Measurements from ENCODE around the gene ZNF648.
A peak's percentile ranks its signal among the peaks of the same experiment; 100 is the strongest.
"Not testable (repeated sequence)": the region's sequence is repeated elsewhere in the genome, so short reads cannot be mapped to it uniquely, and the experiment has no call there.

The ZNF648 gene

DNA sequence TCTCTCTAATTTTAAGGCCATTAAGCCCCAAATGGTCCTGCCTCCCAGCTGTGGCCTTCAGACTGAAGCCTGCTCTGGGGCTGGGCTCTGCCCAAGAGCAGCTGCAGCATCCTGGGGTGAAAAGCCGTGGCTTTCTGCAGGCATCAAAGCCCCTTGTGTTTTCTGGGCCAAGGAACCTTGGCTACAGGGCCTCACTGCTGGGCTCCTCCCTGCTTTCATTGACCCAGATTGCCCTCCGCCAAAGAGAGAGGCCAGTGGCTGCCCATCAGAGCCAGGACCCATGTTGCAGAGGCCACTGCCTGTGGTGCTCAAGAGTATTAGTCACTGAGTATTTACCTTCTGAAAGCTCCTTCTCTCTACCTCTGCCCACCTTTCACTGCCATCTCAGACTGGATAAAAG lies 1.6 kb downstream of the ZNF648 start:
- no peaks in the 10 kb centered on the region for H3K36me3 Mint-ChIP-seq (ENCODE audit: low read depth)
- ATAC-seq (no peak), DNase-seq (no peak)
- H3K4me3 Mint-ChIP-seq, result no peak overlapping the region
- H3K4me1 Mint-ChIP-seq, result no peaks in the 10 kb centered on the region
- H3K9me3 Mint-ChIP-seq, result no peaks in the 10 kb centered on the region
- peaks cover 52% of the 10 kb centered on the region for H3K27me3 Mint-ChIP-seq
- no peak overlapping the region for H3K27ac Mint-ChIP-seq

DNA sequence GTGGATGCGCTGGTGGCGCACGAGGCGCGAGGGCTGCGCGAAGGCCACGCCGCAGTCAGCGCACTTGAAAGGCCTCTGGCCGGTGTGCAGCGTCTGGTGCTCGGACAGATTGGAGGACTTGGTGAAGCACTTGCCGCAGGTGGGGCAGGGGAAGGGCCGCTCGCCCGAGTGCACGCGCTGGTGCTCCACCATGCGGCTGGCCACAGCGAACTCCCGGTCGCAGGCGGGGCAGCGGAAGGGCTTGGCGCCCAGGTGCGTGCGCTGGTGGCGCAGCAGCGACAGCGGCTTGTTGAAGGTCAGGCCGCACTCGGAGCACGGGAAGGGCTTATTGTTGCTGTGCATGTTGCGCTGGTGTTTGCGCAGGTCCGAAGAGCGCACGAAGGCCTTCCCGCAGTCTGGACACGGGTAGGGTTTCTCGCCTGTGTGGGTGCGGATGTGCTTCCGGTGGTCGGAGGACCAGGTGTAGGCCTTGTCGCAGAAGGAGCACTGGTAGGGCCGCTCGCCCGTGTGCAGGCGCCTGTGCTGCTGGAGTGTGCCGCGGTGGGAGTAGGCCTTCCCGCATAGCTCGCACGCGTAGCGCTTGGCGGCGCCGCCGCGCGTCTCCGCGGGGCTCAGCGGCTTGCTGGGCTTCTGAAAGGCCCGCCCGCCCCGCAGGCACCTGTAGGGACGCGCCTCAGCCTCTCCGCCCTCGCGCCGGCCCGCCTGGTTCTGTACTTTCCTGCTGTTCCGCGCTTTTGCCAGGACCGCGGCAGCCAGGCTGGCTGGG lies 4.7 kb downstream of the ZNF648 start:
- Mint-ChIP-seq H3K27ac (no peak overlapping the region), H3K4me3 (no peak overlapping the region), H3K4me1 (no peaks in the 10 kb centered on the region), H3K36me3 (ENCODE audit: low read depth) (no peaks in the 10 kb centered on the region), H3K27me3 (peaks cover 37% of the 10 kb centered on the region), H3K9me3 (no peaks in the 10 kb centered on the region)
- DNase-seq (no peak), ATAC-seq (no peak)

DNA sequence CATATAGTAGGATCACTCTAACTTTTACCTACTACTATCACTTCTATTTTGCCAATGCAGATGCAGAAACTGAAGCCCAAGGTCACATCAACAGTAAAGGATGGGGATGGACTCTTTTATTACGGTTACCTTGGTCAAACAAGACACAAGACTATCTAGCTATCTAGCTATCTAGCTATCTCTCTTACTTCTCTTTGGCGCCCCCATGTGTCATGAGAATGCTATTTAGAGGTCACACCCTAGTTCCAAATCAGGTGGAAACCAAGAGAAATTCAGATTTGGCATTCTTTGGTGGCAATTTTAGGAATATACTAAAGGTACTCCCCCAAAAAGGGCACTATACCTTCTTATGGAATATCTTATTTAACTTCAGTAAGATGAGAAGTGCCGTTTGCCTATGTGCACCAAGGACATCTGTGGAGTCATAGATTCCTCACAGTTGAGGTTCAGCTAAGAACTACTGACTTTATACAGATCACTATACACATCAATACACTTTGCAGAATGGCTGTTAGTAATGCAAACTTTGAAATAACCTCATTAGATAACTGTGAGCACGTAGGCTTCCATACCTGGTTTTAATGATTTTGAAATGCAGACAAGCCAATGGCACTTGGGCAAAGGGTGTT lies 6.7 kb downstream of the ZNF648 start:
- Mint-ChIP-seq H3K4me1 (no peaks in the 10 kb centered on the region), H3K27me3 (peaks cover 32% of the 10 kb centered on the region), H3K9me3 (no peaks in the 10 kb centered on the region), H3K36me3 (ENCODE audit: low read depth) (no peaks in the 10 kb centered on the region), H3K27ac (no peak overlapping the region), H3K4me3 (no peak overlapping the region)
- ATAC-seq (peak; percentile 47), DNase-seq (peak; percentile 66)

- H3K4me3 Mint-ChIP-seq, result no peak overlapping the region
- peaks cover 16% of the 10 kb centered on the region for H3K27me3 Mint-ChIP-seq
- H3K27ac Mint-ChIP-seq, result no peak overlapping the region
- no peak for DNase-seq
- ATAC-seq, result no peak
- H3K36me3 Mint-ChIP-seq (ENCODE audit: low read depth), result no peaks in the 10 kb centered on the region
- H3K9me3 Mint-ChIP-seq, result no peaks in the 10 kb centered on the region
- H3K4me1 Mint-ChIP-seq, result no peaks in the 10 kb centered on the region
Observed at GRCh38 chr1:182052355-182052754, 9.2 kb downstream of the ZNF648 start.

- Mint-ChIP-seq H3K27ac (no peak overlapping the region), H3K36me3 (ENCODE audit: low read depth) (no peaks in the 10 kb centered on the region), H3K4me3 (no peak overlapping the region), H3K4me1 (no peaks in the 10 kb centered on the region), H3K9me3 (no peaks in the 10 kb centered on the region), H3K27me3 (peaks cover 13% of the 10 kb centered on the region)
- ATAC-seq (no peak), DNase-seq (no peak)
Observed at GRCh38 chr1:182051938-182052337, 9.6 kb downstream of the ZNF648 start.

GRCh38 chr1:182050481-182051448 lies 10.7 kb downstream of the ZNF648 start:
- DNase-seq (no peak), ATAC-seq (no peak)
- peaks cover 4% of the 10 kb centered on the region for H3K4me1 Mint-ChIP-seq
- H3K9me3 Mint-ChIP-seq, result no peaks in the 10 kb centered on the region
- no peak overlapping the region for H3K4me3 Mint-ChIP-seq
- H3K36me3 Mint-ChIP-seq (ENCODE audit: low read depth), result no peaks in the 10 kb centered on the region
- peaks cover 4% of the 10 kb centered on the region for H3K27me3 Mint-ChIP-seq
- H3K27ac Mint-ChIP-seq, result no peak overlapping the region

- H3K36me3 Mint-ChIP-seq (ENCODE audit: low read depth), result no peaks in the 10 kb centered on the region
- H3K27ac Mint-ChIP-seq, result no peak overlapping the region
- H3K9me3 Mint-ChIP-seq, result peaks cover 7% of the 10 kb centered on the region
- DNase-seq (no peak), ATAC-seq (no peak)
- H3K4me3 Mint-ChIP-seq, result no peak overlapping the region
- peaks cover 4% of the 10 kb centered on the region for H3K4me1 Mint-ChIP-seq
- H3K27me3 Mint-ChIP-seq, result no peaks in the 10 kb centered on the region
Observed at GRCh38 chr1:182048562-182048961, 12.9 kb downstream of the ZNF648 start.

GRCh38 chr1:182046763-182047162 lies 14.7 kb downstream of the ZNF648 start:
- Mint-ChIP-seq H3K9me3 (peaks cover 7% of the 10 kb centered on the region), H3K27me3 (no peaks in the 10 kb centered on the region), H3K27ac (no peak overlapping the region), H3K4me1 (peaks cover 4% of the 10 kb centered on the region), H3K4me3 (no peak overlapping the region), H3K36me3 (ENCODE audit: low read depth) (no peaks in the 10 kb centered on the region)
- no peak for DNase-seq
- ATAC-seq, result no peak

DNA sequence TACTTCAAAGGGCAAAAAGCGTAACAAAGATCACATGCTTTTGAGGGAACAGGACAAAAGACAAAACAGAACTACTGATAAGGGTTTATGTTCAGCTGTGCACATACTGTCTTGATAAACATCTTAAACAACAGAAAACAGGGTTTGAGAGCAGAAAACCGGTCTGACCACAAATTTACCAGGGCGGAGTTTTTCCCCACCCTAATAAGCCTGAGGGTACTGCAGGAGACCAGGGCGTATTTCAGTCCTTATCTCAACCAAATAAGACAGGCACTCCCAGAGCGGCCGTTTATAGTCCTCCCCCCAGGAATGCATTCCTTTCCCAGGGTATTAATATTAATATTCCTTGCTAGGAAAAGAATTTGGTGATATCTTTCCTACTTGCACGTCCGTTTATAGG lies 16.0 kb downstream of the ZNF648 start:
- not testable (repeated sequence) for H3K27ac Mint-ChIP-seq; H3K4me3 Mint-ChIP-seq; DNase-seq; H3K4me1 Mint-ChIP-seq; ATAC-seq; H3K36me3 Mint-ChIP-seq (ENCODE audit: low read depth); H3K9me3 Mint-ChIP-seq; H3K27me3 Mint-ChIP-seq

GRCh38 chr1:182041615-182042014 lies 19.9 kb downstream of the ZNF648 start:
- H3K36me3 Mint-ChIP-seq (ENCODE audit: low read depth), result no peaks in the 10 kb centered on the region
- H3K27me3 Mint-ChIP-seq, result no peaks in the 10 kb centered on the region
- H3K4me3 Mint-ChIP-seq, result no peak overlapping the region
- H3K9me3 Mint-ChIP-seq, result peaks cover 15% of the 10 kb centered on the region
- DNase-seq, result no peak
- peaks cover 1% of the 10 kb centered on the region for H3K4me1 Mint-ChIP-seq
- ATAC-seq, result no peak
- no peak overlapping the region for H3K27ac Mint-ChIP-seq

GRCh38 chr1:182038220-182038619 lies 23.3 kb downstream of the ZNF648 start:
- ATAC-seq (no peak), DNase-seq (no peak)
- no peaks in the 10 kb centered on the region for H3K4me1 Mint-ChIP-seq
- H3K9me3 Mint-ChIP-seq, result peaks cover 8% of the 10 kb centered on the region
- no peak overlapping the region for H3K27ac Mint-ChIP-seq
- no peak overlapping the region for H3K4me3 Mint-ChIP-seq
- no peaks in the 10 kb centered on the region for H3K36me3 Mint-ChIP-seq (ENCODE audit: low read depth)
- H3K27me3 Mint-ChIP-seq, result no peaks in the 10 kb centered on the region

DNA sequence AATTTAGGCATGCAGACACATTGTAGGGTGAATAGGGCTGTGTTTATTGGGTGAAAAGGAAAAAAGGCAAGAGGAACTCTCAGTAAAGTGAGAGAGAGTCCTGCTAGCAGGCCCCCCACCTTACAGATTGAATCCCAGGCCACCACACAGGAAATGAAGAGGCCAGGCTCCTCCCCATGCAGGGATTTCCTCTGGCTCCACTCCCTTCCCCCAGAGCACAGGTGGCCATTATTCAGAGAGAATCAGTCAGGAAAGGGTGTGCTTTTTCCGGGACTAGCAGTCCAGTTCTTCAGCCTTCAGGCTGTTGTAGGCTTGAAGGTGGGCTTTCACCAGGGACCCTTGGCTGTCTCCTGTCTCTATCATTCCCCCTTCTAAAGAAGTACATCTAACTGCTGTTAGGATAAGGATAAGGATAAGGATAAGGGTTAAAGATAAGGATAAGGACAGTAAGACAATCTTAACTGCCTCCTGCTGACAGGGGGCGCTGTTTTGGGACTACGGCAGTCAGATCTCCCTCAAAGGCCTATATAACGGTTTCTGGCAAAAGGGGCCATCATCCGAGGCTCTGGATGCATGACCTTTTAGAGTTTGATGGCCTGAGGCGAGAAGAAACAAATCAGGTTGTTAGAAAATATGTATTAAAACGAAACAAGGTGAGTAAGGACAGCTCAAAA lies 26.3 kb downstream of the ZNF648 start:
- Mint-ChIP-seq H3K4me3 (no peak overlapping the region), H3K27me3 (no peaks in the 10 kb centered on the region), H3K27ac (no peak overlapping the region), H3K4me1 (no peaks in the 10 kb centered on the region), H3K36me3 (ENCODE audit: low read depth) (no peaks in the 10 kb centered on the region), H3K9me3 (peaks cover 8% of the 10 kb centered on the region)
- ATAC-seq (no peak), DNase-seq (peak; percentile 22)

GRCh38 chr1:182032251-182032650 lies 29.3 kb downstream of the ZNF648 start:
- Mint-ChIP-seq H3K4me1 (peaks cover 11% of the 10 kb centered on the region), H3K9me3 (no peaks in the 10 kb centered on the region), H3K27ac (no peak overlapping the region), H3K27me3 (no peaks in the 10 kb centered on the region), H3K4me3 (no peak overlapping the region), H3K36me3 (ENCODE audit: low read depth) (no peaks in the 10 kb centered on the region)
- ATAC-seq (no peak), DNase-seq (no peak)
